ENCODE data around the gene ZNHIT1.

GRCh38 chr7:101208794-101209193, 9.2 kb upstream of the ZNHIT1 start:
- TF ChIP-seq CTCF (IDR thresholded peaks at IDR 0.05) (no peak), POLR2A (IDR thresholded peaks at IDR 0.05) (no peak)

Data from body of pancreas (tissue), 4 donors.